ENCODE measurements around the gene KIAA0408.
"Not testable (repeated sequence)": the region's sequence is repeated elsewhere in the genome, so short reads cannot be mapped to it uniquely, and the experiment has no call there.

Gene KIAA0408

GRCh38 chr6:127464161-127464880 lies 5.1 kb upstream of the KIAA0408 start:
- in situ Hi-C loops (cut with MboI; ENCODE audit: low sequenced_read_pairs): no loop called here

GRCh38 chr6:127463056-127463455 lies 3.9 kb upstream of the KIAA0408 start:
- in situ Hi-C loops (cut with MboI; ENCODE audit: low sequenced_read_pairs): no loop called here

DNA sequence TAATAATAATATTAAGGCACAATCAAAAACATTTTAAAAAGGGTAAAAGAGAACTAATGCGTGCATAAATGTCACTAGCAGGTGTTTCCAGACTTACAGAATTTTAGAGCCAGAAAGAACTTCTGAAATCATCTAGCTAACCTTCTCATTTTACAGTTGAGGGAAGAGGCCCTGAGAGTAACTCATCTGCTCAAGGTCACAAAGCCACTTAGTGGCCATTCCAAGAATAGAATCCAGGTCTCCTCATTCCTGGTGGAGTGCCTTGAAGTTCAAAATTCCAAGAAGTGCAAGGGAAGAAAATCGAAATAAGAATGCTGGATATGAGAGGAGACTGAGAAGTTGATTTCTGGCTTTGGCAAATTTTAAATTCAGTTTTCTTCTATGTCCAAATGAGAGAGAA lies 3.2 kb upstream of the KIAA0408 start:
- in situ Hi-C loops (cut with MboI; ENCODE audit: low sequenced_read_pairs): no loop called here

GRCh38 chr6:127460465-127460864 lies 1.3 kb upstream of the KIAA0408 start:
- in situ Hi-C loops (cut with MboI; ENCODE audit: low sequenced_read_pairs): no loop called here

GRCh38 chr6:127458817-127459216 lies 372 bp downstream of the KIAA0408 start:
- in situ Hi-C loops (cut with MboI; ENCODE audit: low sequenced_read_pairs): no loop called here

GRCh38 chr6:127458222-127458621 lies 967 bp downstream of the KIAA0408 start:
- in situ Hi-C loops (cut with MboI; ENCODE audit: low sequenced_read_pairs): no loop called here

- in situ Hi-C loops (cut with MboI; ENCODE audit: low sequenced_read_pairs): no loop called here
Observed at GRCh38 chr6:127457456-127458064, 1.6 kb downstream of the KIAA0408 start.

DNA sequence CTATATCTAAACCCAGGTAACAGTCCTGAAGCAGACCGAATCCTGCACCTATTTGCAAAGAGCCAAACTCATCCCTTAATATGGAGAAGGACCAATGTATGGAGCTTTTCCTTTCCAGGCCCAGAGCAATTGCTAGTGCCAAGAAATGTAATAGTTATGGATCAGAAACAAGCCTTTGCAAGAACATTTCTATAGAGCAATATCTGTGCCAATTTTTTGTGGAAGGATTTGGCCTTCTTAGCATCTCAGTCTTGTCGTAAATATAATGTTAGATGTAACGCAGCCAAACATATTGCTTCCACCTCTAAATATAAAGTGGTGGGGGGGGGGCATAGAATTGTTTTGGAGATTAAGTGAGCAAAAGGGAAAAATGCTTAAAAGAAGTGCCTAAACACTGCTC lies 2.7 kb downstream of the KIAA0408 start:
- in situ Hi-C loops (cut with MboI; ENCODE audit: low sequenced_read_pairs): no loop called here

DNA sequence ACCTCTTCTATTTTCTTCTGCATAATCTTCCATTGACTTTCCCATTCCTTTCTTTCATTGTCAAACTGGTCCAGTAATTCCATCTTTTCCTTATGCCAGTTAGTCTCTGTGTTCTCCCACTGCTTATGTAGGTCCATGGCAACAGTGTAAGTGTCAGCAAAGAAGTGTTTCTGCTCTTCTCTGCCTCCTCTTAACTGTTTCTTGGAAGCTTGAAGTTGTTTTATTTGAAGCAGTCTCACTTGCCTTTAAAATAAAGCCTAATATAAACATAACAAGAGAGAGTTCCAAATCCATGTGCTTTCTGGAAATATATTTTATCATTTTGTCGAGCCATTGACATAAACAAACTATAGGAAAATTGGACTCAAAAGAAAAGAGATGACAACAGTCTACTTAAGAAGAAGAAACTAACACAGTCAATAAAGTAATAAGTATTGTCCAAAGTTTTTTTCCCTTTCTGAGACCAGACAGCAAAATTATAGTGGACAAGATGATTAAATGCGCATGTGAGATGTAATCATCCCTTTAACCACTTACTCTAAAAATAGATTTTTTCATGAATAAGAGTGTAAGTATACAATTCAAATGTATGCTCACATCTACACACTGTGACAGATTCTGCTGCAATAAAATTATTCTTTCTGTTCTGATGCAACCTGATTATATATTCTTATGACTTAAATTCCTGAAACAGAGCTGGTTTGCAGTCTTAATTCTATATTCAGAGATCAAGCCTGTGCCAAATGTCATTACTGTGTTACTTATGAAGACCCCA lies 5.2 kb downstream of the KIAA0408 start:
- in situ Hi-C loops (cut with MboI; ENCODE audit: low sequenced_read_pairs): no loop called here

- in situ Hi-C loops (cut with MboI; ENCODE audit: low sequenced_read_pairs): no loop called here
Observed at GRCh38 chr6:127452803-127453202, 6.4 kb downstream of the KIAA0408 start.

DNA sequence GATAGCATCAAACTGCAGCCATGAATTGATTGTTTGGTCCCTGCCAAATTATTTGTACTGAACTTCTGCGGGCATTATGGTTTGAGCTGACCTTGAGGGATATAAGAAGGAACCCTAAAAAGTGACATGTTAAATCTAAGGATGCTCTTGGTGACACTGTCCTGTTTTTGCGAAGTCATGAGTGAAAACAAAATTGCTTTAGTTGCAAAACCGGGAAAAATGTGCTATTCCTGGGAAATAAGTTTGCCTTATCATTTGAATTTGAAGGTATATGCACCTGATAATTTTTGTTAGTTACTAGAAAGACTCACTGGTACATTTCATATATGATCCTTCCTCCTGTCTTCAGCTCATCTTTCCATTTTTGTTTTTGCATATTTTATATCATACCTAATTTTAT lies 7.8 kb downstream of the KIAA0408 start:
- in situ Hi-C loops (cut with MboI; ENCODE audit: low sequenced_read_pairs): no loop called here

DNA sequence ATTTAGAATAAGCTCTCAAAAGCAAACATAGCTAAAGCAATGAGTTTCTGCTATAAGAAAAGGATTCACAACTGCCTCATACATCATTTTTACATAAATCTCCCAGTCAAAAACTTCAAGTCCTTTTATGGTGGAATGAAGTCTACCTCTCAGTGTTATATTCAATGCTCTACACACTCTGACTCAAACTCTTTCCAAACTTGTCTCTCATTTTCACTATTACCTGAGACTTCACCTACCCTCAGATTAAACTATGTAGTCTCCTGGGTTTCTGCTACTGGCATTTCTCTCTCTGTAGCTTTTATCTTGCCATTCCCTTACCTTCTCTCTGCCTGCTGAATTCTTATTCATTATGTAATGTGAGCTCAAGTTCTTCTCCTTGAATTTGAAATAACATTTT lies 11.4 kb downstream of the KIAA0408 start:
- in situ Hi-C loops (cut with MboI; ENCODE audit: low sequenced_read_pairs): no loop called here

DNA sequence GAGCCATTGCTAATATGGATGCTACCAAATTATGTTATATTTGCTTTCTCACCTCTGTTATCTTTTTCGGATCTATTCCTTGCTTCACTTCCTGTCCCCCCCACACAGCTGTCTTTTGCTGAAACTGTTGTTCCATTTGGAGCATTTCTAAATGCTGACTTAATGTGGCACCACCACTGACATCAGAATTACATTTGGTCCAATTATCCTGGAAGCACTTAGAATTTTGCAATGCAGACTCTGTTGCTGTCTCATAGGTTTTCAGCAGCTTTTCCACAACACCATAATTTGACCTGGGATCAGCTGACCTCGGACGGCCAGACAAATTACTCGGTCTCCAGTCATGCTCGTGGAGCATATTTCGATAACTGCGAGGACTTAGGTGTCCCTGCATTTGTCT lies 12.8 kb downstream of the KIAA0408 start:
- in situ Hi-C loops (cut with MboI; ENCODE audit: low sequenced_read_pairs): no loop called here

DNA sequence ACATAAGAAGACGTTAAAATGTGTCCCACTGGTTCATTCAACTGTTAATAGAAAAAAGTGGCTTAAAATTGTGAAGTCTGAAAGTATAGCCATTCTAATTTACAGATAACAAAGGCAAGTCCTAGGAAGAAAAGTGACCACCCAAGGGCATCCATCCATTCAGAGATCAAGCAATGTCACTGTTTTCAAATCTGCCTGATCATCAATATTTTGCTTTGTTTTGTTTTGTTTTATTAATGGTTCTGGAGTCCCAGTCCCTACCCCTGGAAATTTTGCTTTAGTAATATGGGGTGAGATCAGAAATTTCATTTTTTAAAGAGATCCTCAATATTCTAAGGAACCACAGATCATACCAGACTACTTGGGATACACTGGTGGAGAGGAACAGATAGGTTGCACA lies 17.3 kb downstream of the KIAA0408 start:
- in situ Hi-C loops (cut with MboI; ENCODE audit: low sequenced_read_pairs): no loop called here

- in situ Hi-C loops (cut with MboI; ENCODE audit: low sequenced_read_pairs): no loop called here
Observed at GRCh38 chr6:127439718-127440117, 19.5 kb downstream of the KIAA0408 start.

DNA sequence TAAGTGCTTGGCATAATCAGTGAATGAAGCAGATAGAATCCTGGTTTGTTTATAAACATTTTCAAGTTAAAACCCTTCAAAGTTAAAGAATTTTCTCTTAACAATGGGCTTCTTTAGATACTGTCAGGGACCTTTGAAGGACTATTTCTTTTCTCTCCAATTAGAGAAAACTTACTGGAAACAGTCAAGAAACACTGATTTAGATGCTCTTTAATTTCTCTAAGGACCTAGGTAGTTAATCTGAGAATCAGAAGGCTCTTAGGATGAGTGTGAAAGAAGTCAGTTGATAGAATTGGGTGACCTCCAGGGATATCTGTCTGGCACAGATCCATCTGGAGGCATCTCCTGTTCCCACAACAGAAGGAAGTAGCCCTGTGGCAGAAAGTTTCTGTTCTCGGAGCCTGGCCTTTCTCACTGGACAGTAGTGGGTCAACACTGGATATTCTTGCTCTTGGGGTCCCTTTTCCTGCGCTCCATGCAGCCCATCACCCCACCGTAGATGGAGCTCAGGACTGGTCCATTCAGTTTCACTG lies 22.5 kb downstream of the KIAA0408 start:
- in situ Hi-C loops (cut with MboI; ENCODE audit: low sequenced_read_pairs): no loop called here

- in situ Hi-C loops (cut with MboI; ENCODE audit: low sequenced_read_pairs): no loop called here
Observed at GRCh38 chr6:127435626-127436220, 23.5 kb downstream of the KIAA0408 start.

GRCh38 chr6:127434651-127435050 lies 24.5 kb downstream of the KIAA0408 start:
- in situ Hi-C loops (cut with MboI; ENCODE audit: low sequenced_read_pairs): no loop called here

- in situ Hi-C loops (cut with MboI; ENCODE audit: low sequenced_read_pairs): not testable (repeated sequence)
Observed at GRCh38 chr6:127428562-127428961, 30.6 kb downstream of the KIAA0408 start.

- in situ Hi-C loops (cut with MboI; ENCODE audit: low sequenced_read_pairs): no loop called here
Observed at GRCh38 chr6:127423921-127424320, 35.3 kb downstream of the KIAA0408 start.

DNA sequence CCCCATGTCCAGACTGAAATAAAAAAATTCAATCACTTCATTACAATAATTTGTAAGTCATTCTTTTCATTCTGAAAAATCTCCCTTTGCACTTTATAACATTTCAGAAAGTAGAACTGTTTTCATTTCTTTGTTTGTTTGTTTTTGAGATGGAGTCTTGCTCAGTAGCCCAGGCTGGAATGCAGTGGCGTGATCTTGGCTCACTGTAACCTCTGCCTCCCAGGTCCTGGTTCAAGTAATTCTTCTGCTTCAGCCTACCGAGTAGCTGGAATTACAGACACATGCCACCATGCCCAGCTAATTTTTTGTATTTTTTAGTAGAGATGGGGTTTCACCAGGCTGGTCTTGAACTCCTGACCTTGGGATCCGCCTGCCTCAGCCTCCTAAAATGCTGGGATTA lies 38.0 kb downstream of the KIAA0408 start:
- in situ Hi-C loops (cut with MboI; ENCODE audit: low sequenced_read_pairs): not testable (repeated sequence)

Data from hTERT RPE-1 (cell line).